PFSK-1 (cell line): ENCODE data around the gene ADCY6.

Source experiments
- FOXP2 ChIP-seq: optimal IDR thresholded peaks from 2 replicates; pipeline ENCODE3; 2011; ENCODE audit warnings: borderline replicate concordance, control low read depth, inconsistent platforms; ENCODE audit not compliant: insufficient read depth; ENCODE audit errors: extremely low read length, extremely low read depth
- POLR2AphosphoS5 ChIP-seq: IDR thresholded peaks from 2 replicates; pipeline ENCODE4 v1.6.1; 2012; ENCODE audit warnings: low read depth, mild to moderate bottlenecking, control low read depth, low read length, moderate library complexity
- REST ChIP-seq, 2 experiments: IDR thresholded peaks; 2 replicates each; pipeline versions ENCODE4 v1.6.1 to v1.8.0; 2011 to 2012; ENCODE audit warnings: low read depth in 2 of 2, low read length in 2 of 2, control low read depth in 1 of 2, inconsistent platforms in 1 of 2, mild to moderate bottlenecking in 1 of 2, moderate library complexity in 1 of 2; ENCODE audit not compliant: insufficient read depth in 1 of 2
- SIN3A ChIP-seq: IDR thresholded peaks from 2 replicates; pipeline ENCODE4 v1.6.1; 2012; ENCODE audit warnings: mild to moderate bottlenecking, low read length, moderate library complexity, borderline replicate concordance; ENCODE audit not compliant: insufficient read depth
- TAF1 ChIP-seq: IDR thresholded peaks from 2 replicates; pipeline ENCODE4 v1.6.1; 2012; ENCODE audit warnings: low read length, control low read depth, borderline replicate concordance; ENCODE audit not compliant: insufficient read depth

- TF ChIP-seq SIN3A (no peak), TAF1 (no peak), FOXP2 (no peak), REST (IDR thresholded peaks at IDR 0.05; ENCODE audit: insufficient read depth in 1 of 2, low read depth in 2 of 2, low read length in 2 of 2) (no peak), POLR2AphosphoS5 (no peak)
Measured at GRCh38 chr12:48758737-48759136, 30.2 kb downstream of the ADCY6 start.
